NCI-H1694 treated with DMSO at 0.1 percent for 48 hours (cell line): ENCODE data around the gene TAF1.
"Not testable (repeated sequence)": the region's sequence is repeated elsewhere in the genome, so short reads cannot be mapped to it uniquely, and the experiment has no call there.

Experiments
- DNase-seq: peaks from one replicate; lab custom pipeline; 2025; lab: John Stamatoyannopoulos, UW

TAF1 gene

DNA sequence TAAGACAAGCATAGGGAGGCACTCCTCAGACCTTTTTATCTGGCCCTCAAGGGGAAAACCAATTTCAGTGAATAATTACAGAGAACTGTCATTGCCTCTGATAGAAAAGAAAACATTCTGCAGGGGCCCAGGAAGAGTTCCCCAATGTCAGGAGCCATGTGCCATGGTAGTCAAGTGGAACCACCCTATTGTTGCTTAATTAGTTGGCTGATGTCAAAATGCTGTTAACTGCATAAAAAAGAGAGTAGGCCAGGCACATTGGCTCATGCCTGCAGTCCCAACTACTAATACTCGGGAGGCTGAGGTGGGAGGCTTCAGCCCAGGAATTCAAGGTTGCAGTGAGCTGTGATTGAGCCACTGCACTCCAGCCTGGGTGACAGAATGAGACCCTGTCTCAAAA lies 138.2 kb downstream of the TAF1 start:
- DNase-seq: no peak

- no peak for DNase-seq
Observed at GRCh38 chrX:71509289-71509688, 143.1 kb downstream of the TAF1 start.

DNA sequence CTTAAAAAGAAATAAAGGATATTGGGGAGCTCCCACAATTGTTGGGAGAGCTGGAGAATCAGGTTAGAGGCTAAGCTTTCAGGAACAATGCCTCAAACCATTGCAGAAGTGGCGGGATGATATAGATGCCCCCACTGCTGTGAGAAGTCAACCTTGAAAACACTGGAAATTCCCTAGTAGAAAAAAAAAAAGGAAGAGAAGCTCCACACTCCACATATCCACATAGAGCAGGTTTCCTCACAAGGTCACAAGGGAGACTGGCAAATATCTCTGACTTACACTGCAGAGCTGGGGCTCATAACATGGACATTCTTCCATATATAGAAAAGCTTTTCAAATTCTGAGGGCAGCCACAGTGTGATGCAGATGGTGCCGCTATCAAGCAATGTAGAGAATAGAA lies 144.0 kb downstream of the TAF1 start:
- DNase-seq: no peak

DNA sequence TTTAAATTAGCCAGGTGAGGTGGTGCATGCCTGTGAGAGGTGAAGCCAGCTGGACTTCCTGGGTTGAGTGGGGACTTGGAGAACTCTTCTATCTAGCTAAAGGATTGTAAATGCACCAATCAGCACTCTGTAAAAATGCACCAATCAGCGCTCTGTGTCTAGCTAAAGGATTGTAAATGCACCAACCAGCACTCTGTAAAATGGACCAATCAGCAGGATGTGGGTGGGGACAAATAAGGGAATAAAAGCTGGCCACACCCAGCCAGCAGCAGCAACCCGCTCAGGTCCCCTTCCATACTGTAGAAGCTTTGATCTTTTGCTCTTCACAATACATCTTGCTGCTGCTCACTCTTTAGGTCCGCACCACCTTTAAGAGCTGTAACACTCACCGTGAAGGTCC lies 147.6 kb downstream of the TAF1 start:
- not testable (repeated sequence) for DNase-seq

GRCh38 chrX:71514367-71515037 lies 148.3 kb downstream of the TAF1 start:
- DNase-seq: no peak

DNA sequence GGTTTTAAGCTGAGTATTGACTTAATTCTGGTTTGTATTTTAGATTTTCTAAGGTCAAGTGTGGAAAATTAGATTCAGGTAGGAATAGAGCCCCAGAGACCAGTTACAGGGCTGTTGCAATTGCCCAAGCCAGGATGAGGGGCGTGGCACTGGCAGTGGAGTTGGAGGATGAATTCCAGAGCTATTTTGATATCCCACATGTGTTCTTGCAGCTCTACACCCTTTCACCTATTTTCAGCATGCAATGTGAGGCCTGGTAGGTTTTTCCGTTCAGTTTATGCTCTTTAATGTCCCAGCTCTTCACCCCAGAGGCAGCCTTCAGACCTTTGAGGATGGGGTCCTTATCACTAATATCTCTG lies 148.9 kb downstream of the TAF1 start:
- DNase-seq: no peak
